Keratinocyte (primary cell): ENCODE data around the gene MLH1.

Experiments used
- CTCF ChIP-seq, 3 experiments: IDR thresholded peaks in 1 of 3; conservative IDR thresholded peaks in 1 of 3; optimal IDR thresholded peaks in 1 of 3; 2 replicates in 2 of 3; 3 replicates in 1 of 3; pipeline versions ENCODE3 to v1.5.1; 2011; ENCODE audit warnings: low read length in 3 of 3, mild to moderate bottlenecking in 3 of 3, moderate library complexity in 2 of 3, control low read depth in 1 of 3, inconsistent platforms in 1 of 3; ENCODE audit not compliant: insufficient read depth in 2 of 3; ENCODE audit errors: extremely low read depth in 1 of 3
- EZH2 ChIP-seq: IDR thresholded peaks from one replicate; pipeline ENCODE4 v1.6.1; 2012; ENCODE audit warnings: inconsistent platforms, mild to moderate bottlenecking, low read length, moderate library complexity

DNA sequence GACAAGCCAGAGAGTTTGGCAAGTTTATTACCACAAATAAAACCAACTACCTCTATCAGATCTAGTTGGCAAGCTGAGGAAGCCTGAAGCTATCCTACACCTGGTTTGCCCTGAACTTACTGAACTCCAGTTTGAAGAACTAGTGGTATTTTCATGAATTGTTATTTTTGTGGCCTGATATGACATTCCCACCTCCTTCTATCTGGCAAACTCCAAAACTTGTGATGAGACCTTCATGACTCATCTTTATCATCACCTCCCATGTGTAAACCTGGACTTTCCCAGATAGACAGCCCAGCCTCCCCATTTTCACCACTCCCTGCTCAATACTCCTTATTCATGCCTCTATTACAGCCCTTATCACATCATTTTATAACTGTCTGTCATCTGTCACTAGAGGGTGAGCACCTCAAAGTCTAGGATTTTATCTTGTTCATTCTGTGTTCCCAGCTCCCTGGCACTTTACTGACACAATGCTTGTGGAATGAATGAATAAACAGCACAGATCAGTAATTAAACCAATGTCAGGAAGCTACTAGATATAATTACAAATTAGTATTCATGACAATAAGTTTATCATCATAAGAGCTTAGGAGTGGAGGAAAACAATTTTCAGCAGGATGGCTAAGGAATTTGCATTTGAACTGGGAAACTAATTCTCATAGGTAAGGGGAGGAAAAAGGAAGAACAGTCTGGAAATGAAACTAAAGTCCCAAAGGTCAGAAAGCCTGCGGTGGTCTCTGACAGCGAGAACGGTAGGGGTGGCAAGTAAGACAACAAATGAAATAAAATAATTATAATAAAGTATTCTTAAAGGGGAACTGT lies 35.2 kb upstream of the MLH1 start:
- TF ChIP-seq CTCF (optimal IDR thresholded peaks at IDR 0.05 in 1 of 3, IDR thresholded peaks at IDR 0.05 in 1 of 3, conservative IDR thresholded peaks at IDR 0.05 in 1 of 3; ENCODE audit: extremely low read depth in 1 of 3, insufficient read depth in 2 of 3, low read length in 3 of 3): no peak
- no peak for TF ChIP-seq EZH2
